ENCODE measurements around the gene MCC.

GRCh38 chr5:113124265-113124664 lies 364.0 kb downstream of the MCC start:
- no peak for TF ChIP-seq EZH2 (IDR thresholded peaks at IDR 0.05; ENCODE audit: insufficient read depth, poor library complexity, severe bottlenecking)
- no peak for TF ChIP-seq EZH2phosphoT487 (IDR thresholded peaks at IDR 0.05; ENCODE audit: insufficient read depth, low read depth)
